Tibial artery (tissue), 4 donors: ENCODE results near the gene KLHL7.
"Not testable (repeated sequence)": the region's sequence is repeated elsewhere in the genome, so short reads cannot be mapped to it uniquely, and the experiment has no call there.

Experiments
- DNase-seq, 2 donors: peaks; one replicate each; pipeline ENCODE4 v3.0.0-alpha.2; 2019
- H3K27ac ChIP-seq, 2 donors: fragments of 200-600 bp; sonication (generic) in 1 of 2; 1 replicate in 1 of 2; 2 replicates in 1 of 2; pipeline ENCODE4 v1.5.1; 2018 to 2019; ENCODE audit warnings: mild to moderate bottlenecking in 1 of 2
- H3K27me3 ChIP-seq, 2 donors: fragments of 200-600 bp; sonication (generic) in 1 of 2; one replicate each; pipeline versions ENCODE4 v1.5.1 to v1.6.0; 2016 to 2019
- H3K36me3 ChIP-seq, 3 donors: fragments of 200-600 bp; sonication (generic) in 2 of 3; one replicate each; pipeline ENCODE4 v1.5.1; 2016 to 2019; ENCODE audit warnings: mild to moderate bottlenecking in 2 of 3
- H3K4me1 ChIP-seq, 4 donors: fragments of 200-600 bp; sonication (generic) in 2 of 4; 1 replicate in 3 of 4; 2 replicates in 1 of 4; pipeline ENCODE4 v1.5.1; 2016 to 2019
- H3K4me3 ChIP-seq, 2 donors: fragments of 200-600 bp; sonication (generic) in 1 of 2; 1 replicate in 1 of 2; 2 replicates in 1 of 2; pipeline ENCODE4 v1.5.1; 2018 to 2019; ENCODE audit warnings: mild to moderate bottlenecking in 2 of 2
- H3K9me3 ChIP-seq, 3 donors: fragments of 200-600 bp; sonication (generic) in 1 of 3; one replicate each; pipeline ENCODE4 v1.5.1; 2016 to 2019
- CTCF ChIP-seq, 2 experiments: fragments of 200-600 bp in 1 of 2; fragments of 450-650 bp in 1 of 2; IDR thresholded peaks; one replicate each; pipeline ENCODE4 v1.5.1; 2017 to 2019; ENCODE audit warnings: antibody characterized with exemption in 2 of 2, mild to moderate bottlenecking in 1 of 2, moderate library complexity in 1 of 2
- intact Hi-C: fragments of 100-400 bp; cut with DNase I; formaldehyde crosslinking; loops from one replicate; pipeline ENCODE4 v1.15.0; 2023; ENCODE audit warnings: low total_unique reads

Gene KLHL7

GRCh38 chr7:23191022-23191421, 85.4 kb downstream of the KLHL7 start:
- Histone ChIP-seq H3K36me3 (peaks cover 46 to 77% (median 51%) of the 10 kb centered on the region in 3 donors), H3K4me1 (no peaks in the 10 kb centered on the region), H3K27me3 (no peaks in the 10 kb centered on the region), H3K9me3 (no peaks in the 10 kb centered on the region), H3K27ac (no peak overlapping the region), H3K4me3 (no peak overlapping the region)
- intact Hi-C loops: no loop called here
- no peak for TF ChIP-seq CTCF (IDR thresholded peaks at IDR 0.05)
- DNase-seq: no peak

DNA sequence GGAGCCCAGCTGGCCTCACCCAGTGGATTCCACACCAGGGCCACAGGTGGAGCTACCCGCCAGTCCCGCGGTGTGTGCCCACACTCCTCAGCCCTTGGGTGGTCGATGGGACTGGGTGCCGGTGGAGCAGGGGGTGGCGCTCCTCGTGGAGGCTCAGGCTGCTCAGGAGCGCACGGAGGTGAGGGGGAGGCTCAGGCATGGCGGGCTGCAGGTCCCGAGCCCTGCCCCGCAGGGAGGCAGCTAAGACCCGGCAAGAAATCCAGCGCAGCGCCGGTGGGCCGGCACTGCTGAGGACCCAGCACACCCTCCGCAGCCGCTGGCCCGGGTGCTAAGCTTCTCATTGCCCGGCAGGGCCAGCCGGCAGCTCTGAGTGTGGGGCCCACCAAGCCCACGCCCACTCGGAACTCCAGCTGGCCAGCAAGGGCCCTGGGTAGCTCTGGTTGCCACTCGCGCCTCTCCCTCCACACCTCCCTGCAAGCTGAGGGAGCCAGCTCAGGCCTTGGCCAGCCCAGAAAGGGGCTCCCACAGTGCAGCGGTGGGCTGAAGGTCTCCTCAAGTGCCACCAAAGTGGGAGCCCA, 88.2 kb downstream of the KLHL7 start:
- intact Hi-C loops, H3K4me1 ChIP-seq, H3K4me3 ChIP-seq, H3K27me3 ChIP-seq, DNase-seq, H3K9me3 ChIP-seq, H3K27ac ChIP-seq: not testable (repeated sequence)
- peaks cover 32 to 68% (median 43%) of the 10 kb centered on the region in 3 donors for H3K36me3 ChIP-seq

- no peaks in the 10 kb centered on the region for H3K9me3 ChIP-seq
- peaks cover 53 to 78% (median 54%) of the 10 kb centered on the region in 3 donors for H3K36me3 ChIP-seq
- H3K4me1 ChIP-seq: no peaks in the 10 kb centered on the region
- no peaks in the 10 kb centered on the region for H3K27me3 ChIP-seq
- no peak for TF ChIP-seq CTCF (IDR thresholded peaks at IDR 0.05)
- intact Hi-C loops: no loop called here
- no peak overlapping the region for H3K4me3 ChIP-seq
- no peak overlapping the region for H3K27ac ChIP-seq
- DNase-seq: no peak
Observed at GRCh38 chr7:23196306-23196705, 90.7 kb downstream of the KLHL7 start.

DNA sequence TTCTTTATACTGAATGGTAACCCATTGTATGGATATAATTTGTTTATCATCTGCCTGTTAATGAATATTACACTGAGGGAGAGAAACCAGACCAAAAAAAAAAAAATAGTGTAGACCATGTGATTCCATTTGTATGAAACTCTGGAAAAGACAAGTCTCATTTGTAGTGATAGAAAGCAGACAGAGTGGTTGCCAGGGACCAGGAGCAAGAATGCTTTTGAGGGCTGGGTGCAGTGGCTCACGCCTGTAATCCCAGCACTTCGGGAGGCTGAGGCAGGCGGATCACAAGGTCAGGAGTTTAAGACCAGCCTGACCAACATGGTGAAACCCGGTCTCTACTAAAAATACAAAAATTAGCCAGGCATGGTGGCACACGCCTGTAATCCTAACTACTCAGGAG, 92.2 kb downstream of the KLHL7 start:
- H3K9me3 ChIP-seq, H3K4me1 ChIP-seq, DNase-seq, H3K27me3 ChIP-seq, H3K4me3 ChIP-seq, intact Hi-C loops, H3K27ac ChIP-seq: not testable (repeated sequence)
- peaks cover 50 to 77% (median 61%) of the 10 kb centered on the region in 3 donors for H3K36me3 ChIP-seq

GRCh38 chr7:23200331-23200730, 94.7 kb downstream of the KLHL7 start:
- no peak for DNase-seq
- TF ChIP-seq CTCF (IDR thresholded peaks at IDR 0.05): no peak
- no peak overlapping the region for H3K4me3 ChIP-seq
- no peak overlapping the region for H3K27ac ChIP-seq
- H3K27me3 ChIP-seq: no peaks in the 10 kb centered on the region
- no peaks in the 10 kb centered on the region for H3K9me3 ChIP-seq
- intact Hi-C loops: no loop called here
- H3K36me3 ChIP-seq: peaks cover 39 to 54% (median 41%) of the 10 kb centered on the region in 3 donors
- no peaks in the 10 kb centered on the region for H3K4me1 ChIP-seq

DNA sequence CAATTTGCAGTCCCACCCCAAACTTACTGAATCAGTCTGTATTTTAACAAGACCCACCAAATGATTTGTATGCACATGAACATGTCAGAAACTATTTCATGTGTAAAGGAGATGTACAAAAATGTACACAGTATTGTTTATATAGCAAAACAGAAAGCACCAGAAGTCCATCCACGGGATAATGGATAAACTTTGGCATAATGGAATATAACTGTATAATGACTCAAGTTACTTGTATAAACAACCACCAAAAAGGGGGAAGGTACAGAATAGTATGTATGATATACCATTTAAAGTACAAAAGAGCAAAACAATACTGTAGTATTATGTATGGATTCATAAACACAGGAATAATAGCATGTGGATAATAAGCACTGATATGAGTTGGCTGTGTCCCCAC, 98.7 kb downstream of the KLHL7 start:
- no peaks in the 10 kb centered on the region for H3K9me3 ChIP-seq

More for the DNA sequence above, 98.7 kb downstream of the KLHL7 start:
- no peak for TF ChIP-seq CTCF (IDR thresholded peaks at IDR 0.05)
- Histone ChIP-seq H3K4me3 (no peak overlapping the region), H3K27ac (no peak overlapping the region), H3K27me3 (peaks cover 0 to 3% of the 10 kb centered on the region in 2 donors), H3K36me3 (peaks cover 23 to 34% (median 27%) of the 10 kb centered on the region in 3 donors), H3K4me1 (no peaks in the 10 kb centered on the region)
- intact Hi-C loops: no loop called here
- no peak for DNase-seq
